HG02981 (cell line): ENCODE data around the gene NTRK2.
"Not testable (repeated sequence)": the region's sequence is repeated elsewhere in the genome, so short reads cannot be mapped to it uniquely, and the experiment has no call there.

Source experiments
- ATAC-seq: cut with Tn5 transposase; IDR thresholded peaks from one replicate; pipeline ENCODE4 v1.9.1; 2021; ENCODE audit warnings: mild to moderate bottlenecking, moderate library complexity; ENCODE audit not compliant: unreplicated experiment

The NTRK2 gene

GRCh38 chr9:85045271-85045670 lies 375.7 kb downstream of the NTRK2 start:
- ATAC-seq, result no peak

DNA sequence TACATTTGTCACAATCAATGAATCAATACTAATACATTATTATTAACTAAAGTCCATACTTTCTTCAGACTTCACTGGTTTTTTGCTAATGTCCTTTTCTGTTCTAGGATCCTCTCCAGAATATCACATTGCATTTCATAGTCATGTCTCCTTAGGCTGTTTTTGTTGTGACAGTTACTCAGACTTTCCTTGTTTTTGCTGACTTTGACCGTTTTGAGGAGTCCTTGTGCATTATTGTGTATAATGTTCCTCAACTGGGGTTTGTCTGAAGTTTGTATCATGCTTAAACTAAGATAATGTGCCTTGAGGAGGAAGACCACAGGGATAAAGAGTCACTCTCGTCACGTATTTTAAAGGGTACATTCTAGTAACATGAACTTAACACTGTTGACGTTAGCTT lies 376.9 kb downstream of the NTRK2 start:
- no peak for ATAC-seq

GRCh38 chr9:85053206-85053786 lies 383.8 kb downstream of the NTRK2 start:
- no peak for ATAC-seq

DNA sequence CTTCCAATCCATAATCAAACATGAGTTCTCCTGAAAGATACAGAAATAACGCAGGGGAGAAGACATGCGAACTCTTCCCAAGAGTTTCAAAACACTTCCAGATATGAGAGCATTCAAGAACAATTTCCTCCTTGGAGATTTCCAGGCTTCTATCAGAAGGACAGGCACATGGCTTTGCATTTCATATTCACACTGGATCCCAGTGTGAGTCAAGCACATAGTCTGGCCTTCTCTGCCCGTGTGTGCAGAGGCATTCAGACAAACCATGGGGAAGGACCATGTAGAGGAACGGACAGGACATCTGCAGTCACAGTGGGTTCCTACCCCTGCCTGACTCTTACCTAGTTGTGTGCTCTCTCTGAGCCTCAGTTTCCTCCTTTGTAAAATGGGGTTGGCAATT lies 384.5 kb downstream of the NTRK2 start:
- no peak for ATAC-seq

- ATAC-seq, result no peak
Observed at GRCh38 chr9:85055506-85056202, 386.1 kb downstream of the NTRK2 start.

- no peak for ATAC-seq
Observed at GRCh38 chr9:85056203-85056572, 386.7 kb downstream of the NTRK2 start.

GRCh38 chr9:85061969-85062368 lies 392.4 kb downstream of the NTRK2 start:
- ATAC-seq, result no peak

GRCh38 chr9:85062385-85063022 lies 393.0 kb downstream of the NTRK2 start:
- no peak for ATAC-seq

DNA sequence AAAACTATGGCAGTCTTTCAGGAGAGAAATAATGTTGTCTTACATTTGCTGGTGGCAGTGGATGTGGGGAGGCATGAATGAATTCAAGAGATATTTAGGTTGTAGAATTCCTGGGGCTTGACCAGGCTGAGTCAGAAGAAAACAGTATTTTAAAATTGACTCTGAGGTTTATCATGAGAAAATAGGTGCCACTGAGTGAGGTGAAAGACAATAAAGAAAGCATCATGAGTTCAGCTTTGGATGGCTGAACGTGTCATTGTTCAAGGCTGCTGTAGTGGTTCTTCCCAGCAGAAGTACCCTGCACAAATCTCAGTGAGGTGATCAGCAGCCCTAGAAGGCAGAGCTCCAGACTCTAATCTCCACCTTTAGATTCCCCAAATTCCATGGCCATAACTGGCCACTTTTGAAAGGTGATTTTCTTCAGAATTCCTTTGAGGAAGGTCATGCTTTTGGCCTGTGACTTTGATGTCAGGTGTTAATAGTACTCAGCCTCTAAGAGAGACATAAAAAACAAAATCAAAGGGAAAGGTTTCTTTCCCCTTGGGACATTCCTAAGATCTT lies 395.4 kb downstream of the NTRK2 start:
- no peak for ATAC-seq

GRCh38 chr9:85067792-85068191 lies 398.3 kb downstream of the NTRK2 start:
- no peak for ATAC-seq

DNA sequence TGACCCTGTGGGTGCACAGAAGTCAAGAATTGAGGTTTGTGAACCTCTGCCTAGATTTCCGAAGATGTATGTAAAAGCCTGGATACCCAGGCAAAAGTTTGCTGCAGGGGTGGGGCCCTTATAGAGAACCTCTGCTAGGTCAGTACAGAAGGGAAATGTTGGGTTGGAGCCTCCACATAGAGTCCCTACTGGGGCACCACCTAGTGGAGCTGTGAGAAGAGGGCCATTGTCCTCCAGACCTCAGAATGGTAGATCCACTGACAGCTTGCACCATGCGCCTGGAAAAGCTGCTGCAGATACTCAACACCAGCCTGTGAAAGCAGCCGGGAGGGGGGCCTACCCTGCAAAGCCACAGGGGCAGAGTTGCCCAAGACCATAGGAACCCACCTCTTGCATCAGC lies 399.9 kb downstream of the NTRK2 start:
- not testable (repeated sequence) for ATAC-seq
